NCI-H82 (cell line): ENCODE data around the gene ACSL4.
"Not testable (repeated sequence)": the region's sequence is repeated elsewhere in the genome, so short reads cannot be mapped to it uniquely, and the experiment has no call there.

ENCODE experiments used
- DNase-seq: peaks from one replicate; lab custom pipeline; 2025; lab: John Stamatoyannopoulos, UW

The ACSL4 gene

DNA sequence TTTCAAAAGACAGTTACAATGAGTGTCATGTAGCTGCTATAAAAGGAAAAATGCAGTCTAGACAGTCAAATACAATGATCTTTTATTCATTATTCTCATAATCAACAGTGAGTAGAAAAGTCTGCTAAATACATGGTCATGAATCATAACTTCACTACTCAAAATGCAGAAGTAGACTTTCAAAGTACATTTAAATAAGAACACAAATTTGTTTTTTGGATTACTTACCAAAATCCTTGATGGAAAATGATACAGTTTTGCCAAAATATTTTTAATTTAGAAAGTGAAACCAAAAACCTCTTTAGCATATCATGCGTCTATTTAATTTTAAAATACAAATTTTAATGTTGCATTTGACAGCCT is 4.9 kb downstream of the ACSL4 start:
- DNase-seq: no peak

GRCh38 chrX:109724971-109725370 is 8.1 kb downstream of the ACSL4 start:
- DNase-seq: not testable (repeated sequence)

GRCh38 chrX:109720947-109721346 is 12.1 kb downstream of the ACSL4 start:
- no peak for DNase-seq

GRCh38 chrX:109719264-109719663 is 13.8 kb downstream of the ACSL4 start:
- DNase-seq: no peak

DNA sequence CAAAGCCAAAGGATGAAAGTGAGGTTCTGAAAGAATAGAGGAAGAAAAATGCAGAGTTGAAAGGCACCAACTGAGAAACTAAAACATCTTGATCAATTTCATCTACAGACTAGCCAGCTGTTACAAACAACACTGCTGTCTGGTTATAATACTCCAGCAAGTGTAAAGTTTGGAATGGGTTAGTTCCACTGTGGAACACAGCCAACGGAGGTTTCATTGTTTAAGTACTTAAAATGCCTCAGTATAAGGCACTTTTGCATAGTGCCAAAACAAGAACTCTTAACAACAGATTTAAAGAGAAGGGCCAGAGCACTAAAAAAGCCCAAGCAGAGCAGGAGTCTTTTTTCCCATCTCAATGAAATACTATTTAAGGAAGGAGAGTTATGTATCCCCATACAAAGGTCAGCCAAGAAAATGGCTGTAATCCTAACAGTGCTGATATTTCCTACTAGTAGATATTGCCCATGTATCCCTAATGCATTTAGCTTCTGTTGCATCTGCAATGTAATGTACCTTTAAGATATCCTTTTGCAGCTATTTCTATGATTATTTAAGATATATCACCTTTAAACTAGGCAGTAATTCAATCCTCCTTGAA is 16.5 kb downstream of the ACSL4 start:
- no peak for DNase-seq

DNA sequence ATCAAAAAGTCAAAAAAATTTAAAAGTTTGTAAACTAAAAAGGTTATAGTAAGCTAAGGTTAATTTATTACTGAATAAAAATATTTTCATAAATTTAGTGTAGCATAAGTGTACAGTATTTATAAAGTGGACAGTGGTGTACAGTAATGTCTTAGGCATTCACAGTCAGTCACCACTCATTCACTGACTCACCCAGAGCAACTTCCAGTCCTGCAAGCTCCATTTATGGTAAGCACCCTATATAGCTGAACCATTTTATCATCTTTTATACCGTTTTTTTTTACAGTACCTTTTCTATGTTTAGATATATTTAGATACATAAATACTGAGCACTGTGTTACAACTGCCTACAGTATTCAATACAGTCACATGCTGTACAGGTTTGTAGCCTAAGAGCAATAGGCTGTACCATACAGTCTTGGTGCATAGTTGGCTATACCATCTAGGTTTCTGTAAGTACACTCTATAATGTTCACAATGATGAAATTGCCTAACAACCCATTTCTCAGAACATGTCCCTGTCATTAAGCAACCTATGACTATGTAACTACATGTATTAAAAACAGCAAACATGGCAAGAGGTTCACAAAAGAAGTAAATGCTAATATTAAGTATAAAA is 18.6 kb downstream of the ACSL4 start:
- DNase-seq: no peak

- peak; percentile 7 for DNase-seq
Measured at GRCh38 chrX:109710181-109710580, 22.9 kb downstream of the ACSL4 start.

- no peak for DNase-seq
Measured at GRCh38 chrX:109709129-109709631, 23.9 kb downstream of the ACSL4 start.

GRCh38 chrX:109707720-109708119 is 25.3 kb downstream of the ACSL4 start:
- DNase-seq: no peak

- no peak for DNase-seq
Measured at GRCh38 chrX:109707319-109707718, 25.7 kb downstream of the ACSL4 start.

GRCh38 chrX:109704563-109704962 is 28.5 kb downstream of the ACSL4 start:
- no peak for DNase-seq

GRCh38 chrX:109697855-109698254 is 35.2 kb downstream of the ACSL4 start:
- no peak for DNase-seq

DNA sequence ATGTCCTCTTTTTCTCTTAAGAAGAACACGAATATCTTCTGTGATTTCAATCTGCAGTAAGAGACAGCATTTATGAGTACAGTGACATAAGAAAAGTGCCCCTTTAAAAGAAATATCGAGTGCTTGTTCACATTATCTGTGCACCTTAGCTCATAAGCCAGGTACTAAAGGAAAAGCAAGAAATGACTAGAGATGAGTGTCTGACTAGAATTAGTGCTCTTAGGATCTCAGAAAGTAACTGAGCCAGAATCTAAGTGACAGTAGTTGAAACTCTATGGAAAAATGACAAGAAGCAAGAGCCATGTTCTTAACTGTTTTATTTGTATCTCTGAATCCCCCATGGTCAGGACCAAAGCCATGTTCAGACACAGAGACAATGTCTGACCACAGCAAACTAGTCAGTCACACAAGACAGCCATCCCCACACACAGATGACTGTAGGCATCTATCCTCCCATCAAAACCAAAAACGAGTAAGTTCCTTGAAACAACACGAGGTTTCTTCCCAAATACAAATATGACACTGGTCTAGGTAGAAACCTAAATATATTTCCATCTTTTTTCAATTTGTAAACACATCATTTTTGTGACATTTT is 36.8 kb downstream of the ACSL4 start:
- DNase-seq: no peak

- DNase-seq: no peak
Measured at GRCh38 chrX:109695637-109696036, 37.4 kb downstream of the ACSL4 start.

DNA sequence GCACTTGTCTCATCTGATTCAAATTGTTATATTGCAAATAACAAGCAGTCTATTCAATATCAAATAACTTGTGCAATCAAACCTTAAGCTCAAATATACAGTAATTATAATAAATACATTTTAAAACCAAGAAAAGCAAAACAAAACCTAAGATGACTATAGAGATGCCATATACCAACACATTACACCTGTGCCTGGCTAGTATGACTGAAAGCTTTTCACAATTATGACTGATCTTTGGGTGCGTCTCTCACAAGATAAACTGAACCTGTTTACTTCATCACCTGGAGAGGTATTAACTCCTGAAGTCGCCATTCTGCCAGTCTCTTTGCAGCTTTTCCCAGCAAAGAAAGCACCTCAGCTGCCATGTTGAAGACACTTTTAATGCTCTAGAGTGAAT is 41.3 kb downstream of the ACSL4 start:
- DNase-seq: no peak

DNA sequence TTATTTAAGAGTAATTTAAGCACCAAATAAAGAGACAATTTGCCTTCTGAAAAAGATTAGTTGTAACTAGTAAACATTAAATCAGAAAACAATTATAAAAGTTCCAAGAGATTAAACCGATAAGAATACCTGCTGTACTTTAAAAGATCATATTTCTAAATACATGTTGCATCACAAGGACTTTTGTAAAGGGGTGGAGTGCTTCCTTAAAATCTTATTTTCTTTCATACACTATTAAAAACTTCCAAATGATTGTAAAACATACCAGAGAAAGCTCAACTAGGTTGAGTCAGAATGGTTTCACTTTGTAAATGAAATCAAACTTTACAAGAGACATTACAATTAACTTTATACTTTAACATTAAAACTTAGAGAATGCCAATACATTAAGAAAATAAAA is 41.8 kb downstream of the ACSL4 start:
- DNase-seq: no peak

- no peak for DNase-seq
Measured at GRCh38 chrX:109687903-109688302, 45.2 kb downstream of the ACSL4 start.

DNA sequence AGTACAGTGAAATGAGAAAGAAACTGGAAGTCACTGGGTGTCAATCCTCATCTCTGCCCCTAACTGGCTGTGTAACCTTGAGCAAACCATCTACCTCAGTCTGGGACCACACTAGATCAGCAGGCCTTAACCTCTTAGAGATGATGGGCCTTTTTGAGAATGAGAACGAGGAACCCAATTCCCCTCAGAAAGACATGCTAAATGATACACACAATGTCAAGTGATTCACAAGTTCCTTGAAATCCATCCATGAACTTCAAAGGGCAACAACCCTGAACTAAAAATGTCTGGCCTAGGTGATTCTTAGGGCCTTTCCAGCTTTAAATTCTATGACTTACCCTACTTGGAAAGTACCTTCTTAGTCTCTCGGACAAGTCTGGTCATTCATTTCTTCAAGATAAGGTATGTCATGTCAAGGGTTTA is 47.4 kb downstream of the ACSL4 start:
- DNase-seq: no peak

DNA sequence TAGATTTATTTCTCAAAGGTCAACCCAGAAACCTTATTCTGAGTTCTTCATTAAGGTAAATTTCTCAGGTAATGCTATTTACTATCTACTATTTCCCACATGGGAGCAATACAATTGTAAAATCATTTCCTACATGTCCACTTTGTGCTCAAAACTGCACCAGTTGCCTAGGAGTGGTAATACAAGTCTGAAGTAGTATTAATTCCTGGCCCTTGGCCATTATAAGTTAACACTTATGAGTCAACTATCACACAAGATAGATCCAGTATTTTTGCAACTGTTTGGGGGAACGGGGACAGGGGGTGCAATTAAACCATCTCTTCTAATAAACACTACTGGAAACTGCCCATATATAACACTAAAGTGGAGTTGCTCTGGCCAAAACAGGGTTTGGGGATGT is 48.9 kb downstream of the ACSL4 start:
- no peak for DNase-seq

DNA sequence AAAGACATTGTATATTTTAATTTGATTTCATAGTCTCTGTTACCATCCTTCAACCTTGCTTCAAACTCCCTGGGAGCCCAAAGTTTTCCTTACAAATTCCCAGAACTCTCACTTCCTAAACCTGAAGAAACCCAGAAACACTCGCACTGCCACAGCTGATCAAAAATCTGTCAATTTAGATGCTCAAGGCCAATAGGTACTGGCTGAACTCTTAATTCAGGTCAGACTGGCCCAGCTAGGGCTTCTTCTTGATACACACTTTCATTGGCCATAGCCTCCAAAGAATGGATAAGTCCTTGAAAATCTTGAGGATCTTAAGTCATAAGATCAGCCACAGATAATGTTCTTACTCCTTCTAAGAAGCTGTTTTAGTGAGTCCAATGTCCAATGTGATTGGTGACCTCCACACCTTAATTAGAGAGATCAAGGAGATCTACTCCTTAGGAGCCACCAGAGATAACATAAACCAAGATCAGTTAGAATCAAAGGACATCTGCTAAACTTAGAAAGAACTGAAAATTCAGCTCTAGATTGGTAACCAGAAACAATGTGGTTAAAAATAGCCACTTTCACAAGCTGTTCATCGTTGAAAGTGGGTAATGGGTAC is 51.5 kb downstream of the ACSL4 start:
- DNase-seq: peak; percentile 23

DNA sequence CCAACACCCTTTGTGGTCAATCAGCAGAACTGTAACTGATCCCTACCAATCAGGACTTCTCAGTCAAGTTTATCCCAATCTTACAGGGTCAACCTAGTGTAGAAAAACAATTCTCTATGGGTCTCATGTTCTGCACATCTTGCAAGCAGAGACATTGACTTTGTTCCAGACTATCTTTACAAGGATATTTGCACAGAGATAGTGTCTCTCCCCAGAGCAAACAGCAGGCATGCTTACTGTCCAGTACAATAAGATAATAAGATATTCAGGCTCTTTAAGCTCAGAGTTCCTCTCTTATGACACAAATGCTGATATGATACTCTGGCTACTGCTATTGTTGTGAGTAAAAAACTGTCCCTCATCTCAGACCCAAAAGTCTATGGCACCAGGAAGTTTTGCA is 53.2 kb downstream of the ACSL4 start:
- no peak for DNase-seq

DNA sequence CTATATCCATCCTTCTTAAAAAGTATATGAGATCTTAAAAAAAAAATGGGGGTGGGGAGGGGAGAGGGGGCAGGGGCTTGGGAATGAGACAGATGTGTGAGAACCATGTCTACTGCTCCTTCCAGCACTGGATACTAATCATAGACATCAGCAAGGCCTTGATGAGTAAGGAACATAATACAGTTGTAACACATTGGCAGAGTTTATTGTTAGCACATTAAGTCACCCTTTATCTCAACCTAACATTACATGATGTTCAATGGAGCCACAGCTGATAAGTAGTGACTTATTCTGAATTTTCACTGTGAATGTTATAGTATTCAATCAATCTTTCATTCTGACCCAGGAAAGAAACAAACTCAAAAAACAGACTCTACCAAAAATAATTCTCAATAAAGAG is 60.8 kb downstream of the ACSL4 start:
- no peak for DNase-seq

DNA sequence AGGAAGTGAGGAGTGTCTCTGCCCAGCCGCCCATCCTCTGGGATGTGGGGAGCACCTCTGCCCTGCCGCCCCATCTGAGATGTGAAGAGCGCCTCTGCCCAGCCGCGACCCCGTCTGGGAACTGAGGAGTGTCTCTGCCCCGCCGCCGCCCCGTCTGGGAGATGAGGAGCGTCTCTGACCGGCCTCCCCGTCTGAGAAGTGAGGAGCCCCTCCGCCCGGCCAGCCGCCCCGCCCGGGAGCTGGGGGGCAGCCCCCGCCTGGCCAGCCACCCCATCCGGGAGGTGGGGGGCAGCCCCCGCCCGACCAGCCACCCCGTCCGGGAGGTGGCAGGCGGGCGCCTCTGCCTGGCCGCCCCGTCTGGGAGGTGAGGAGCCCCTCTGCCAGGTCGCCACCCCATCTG is 61.9 kb downstream of the ACSL4 start:
- not testable (repeated sequence) for DNase-seq
